Stimulated activated CD8-positive, alpha-beta memory T cell treated with anti-CD3 and anti-CD28 coated beads, Interleukin-4, amount 100 ng/mL, for 1 hour (primary cell): ENCODE measurements around the gene GPR31.

Experiments used
- DNase-seq, 2 donors: peaks; one replicate each; pipeline ENCODE4 v3.0.0-alpha.2; 2020; ENCODE audit warnings: low read depth in 2 of 2, low spot score in 1 of 2

Gene GPR31

GRCh38 chr6:167140589-167141474 is 16.9 kb downstream of the GPR31 start:
- no peak for DNase-seq

- no peak for DNase-seq
Measured at GRCh38 chr6:167139761-167140160, 18.0 kb downstream of the GPR31 start.

- DNase-seq = no peak
Measured at GRCh38 chr6:167137881-167138280, 19.9 kb downstream of the GPR31 start.

- no peak for DNase-seq
Measured at GRCh38 chr6:167137081-167137480, 20.7 kb downstream of the GPR31 start.

- no peak for DNase-seq
Measured at GRCh38 chr6:167136376-167136775, 21.4 kb downstream of the GPR31 start.

GRCh38 chr6:167134448-167135328 is 23.1 kb downstream of the GPR31 start:
- DNase-seq = no peak

GRCh38 chr6:167130712-167131684 is 26.8 kb downstream of the GPR31 start:
- no peak for DNase-seq

- no peak for DNase-seq
Measured at GRCh38 chr6:167130008-167130677, 27.6 kb downstream of the GPR31 start.

- no peak for DNase-seq
Measured at GRCh38 chr6:167129562-167129961, 28.2 kb downstream of the GPR31 start.

- DNase-seq = no peak
Measured at GRCh38 chr6:167129159-167129558, 28.6 kb downstream of the GPR31 start.

GRCh38 chr6:167127785-167128531 is 29.8 kb downstream of the GPR31 start:
- no peak for DNase-seq

- DNase-seq = no peak
Measured at GRCh38 chr6:167125855-167126349, 31.9 kb downstream of the GPR31 start.

- DNase-seq = no peak
Measured at GRCh38 chr6:167125410-167125809, 32.4 kb downstream of the GPR31 start.

- DNase-seq = no peak
Measured at GRCh38 chr6:167124753-167125152, 33.0 kb downstream of the GPR31 start.

- no peak for DNase-seq
Measured at GRCh38 chr6:167122827-167123657, 34.7 kb downstream of the GPR31 start, which contains the start of gene CCR6. Gene CCR6 (plus strand): TSS chr6:167123096. CDS start chr6:167136135, 13,039 bp downstream.

- DNase-seq = no peak
Measured at GRCh38 chr6:167122041-167122826, 35.5 kb downstream of the GPR31 start.

GRCh38 chr6:167121335-167121841 is 36.4 kb downstream of the GPR31 start:
- no peak for DNase-seq

- DNase-seq = no peak
Measured at GRCh38 chr6:167120583-167120903, 37.2 kb downstream of the GPR31 start.
